Measurements from ENCODE around the gene HOXA10. TPM values are rescaled to one million over a fixed set of nuclear protein-coding genes. Genes with fewer than 3 reads are reported as not detected.

HOXA10 gene
- total and polyA plus RNA-seq, 4 donors, result 0.21 to 0.29 (median 0.26) TPM; not detected in 1

- TF ChIP-seq CTCF (IDR thresholded peaks at IDR 0.05; ENCODE audit: control extremely low read depth, extremely low read depth), result no peak
- Histone ChIP-seq H3K36me3 (ENCODE audit: control insufficient read depth in 4 of 4, insufficient read depth in 4 of 4, low read length in 4 of 4) (no peaks in the 10 kb centered on the region), H3K27ac (ENCODE audit: low read depth in 1 of 2, low read length in 1 of 2) (no peak overlapping the region), H3K9me3 (ENCODE audit: control insufficient read depth in 4 of 4, insufficient read depth in 3 of 4, low read length in 3 of 4) (peaks cover 0 to 12% (median 0%) of the 10 kb centered on the region in 4 donors), H3K27me3 (ENCODE audit: control insufficient read depth in 3 of 3, insufficient read depth in 3 of 3, low read length in 2 of 3) (peaks cover 15 to 98% (median 96%) of the 10 kb centered on the region in 3 donors), H3K4me3 (no peak overlapping the region), H3K9ac (ENCODE audit: insufficient read depth in 1 of 2, low read length in 2 of 2) (no peak overlapping the region), H3K4me1 (ENCODE audit: control insufficient read depth in 5 of 5, insufficient read depth in 5 of 5, low read length in 5 of 5) (peaks cover 0 to 18% (median 0%) of the 10 kb centered on the region in 5 donors)
- WGBS, 2 donors, result 36 to 42% methylated on average over 11 of the region's 11 CpGs
- no peak for ATAC-seq (ENCODE audit: insufficient read depth, low FRiP score)
- DNase-seq, result no peak
Measured at GRCh38 chr7:27209933-27210440, 35.9 kb upstream of the HOXA10 start.

GRCh38 chr7:27208998-27209397, 34.9 kb upstream of the HOXA10 start:
- no peak for DNase-seq
- TF ChIP-seq CTCF (IDR thresholded peaks at IDR 0.05; ENCODE audit: control extremely low read depth, extremely low read depth), result no peak
- H3K9me3 ChIP-seq (ENCODE audit: control insufficient read depth in 4 of 4, insufficient read depth in 3 of 4, low read length in 3 of 4), result peaks cover 0 to 10% (median 0%) of the 10 kb centered on the region in 4 donors
- no peaks in the 10 kb centered on the region for H3K36me3 ChIP-seq (ENCODE audit: control insufficient read depth in 4 of 4, insufficient read depth in 4 of 4, low read length in 4 of 4)
- no peak overlapping the region for H3K27ac ChIP-seq (ENCODE audit: low read depth in 1 of 2, low read length in 1 of 2)
- no peak overlapping the region for H3K9ac ChIP-seq (ENCODE audit: insufficient read depth in 1 of 2, low read length in 2 of 2)
- peaks cover 10 to 99% (median 98%) of the 10 kb centered on the region in 3 donors for H3K27me3 ChIP-seq (ENCODE audit: control insufficient read depth in 3 of 3, insufficient read depth in 3 of 3, low read length in 2 of 3)
- ATAC-seq (ENCODE audit: insufficient read depth, low FRiP score), result no peak
- H3K4me3 ChIP-seq, result no peak overlapping the region
- peaks cover 0 to 20% (median 0%) of the 10 kb centered on the region in 5 donors for H3K4me1 ChIP-seq (ENCODE audit: control insufficient read depth in 5 of 5, insufficient read depth in 5 of 5, low read length in 5 of 5)
- 76 to 85% methylated on average over 4 of the region's 4 CpGs for WGBS, 2 donors

GRCh38 chr7:27207348-27207985, 33.3 kb upstream of the HOXA10 start:
- no peak for TF ChIP-seq CTCF (IDR thresholded peaks at IDR 0.05; ENCODE audit: control extremely low read depth, extremely low read depth)
- peaks cover 0 to 11% (median 0%) of the 10 kb centered on the region in 5 donors for H3K4me1 ChIP-seq (ENCODE audit: control insufficient read depth in 5 of 5, insufficient read depth in 5 of 5, low read length in 5 of 5)
- 29 to 40% methylated on average over 7 of the region's 7 CpGs for WGBS, 2 donors
- H3K36me3 ChIP-seq (ENCODE audit: control insufficient read depth in 4 of 4, insufficient read depth in 4 of 4, low read length in 4 of 4), result no peaks in the 10 kb centered on the region
- H3K9ac ChIP-seq (ENCODE audit: insufficient read depth in 1 of 2, low read length in 2 of 2), result no peak overlapping the region
- DNase-seq (no peak), ATAC-seq (ENCODE audit: insufficient read depth, low FRiP score) (no peak)
- H3K9me3 ChIP-seq (ENCODE audit: control insufficient read depth in 4 of 4, insufficient read depth in 3 of 4, low read length in 3 of 4), result peaks cover 0 to 7% (median 0%) of the 10 kb centered on the region in 4 donors
- peaks cover 10 to 100% (median 99%) of the 10 kb centered on the region in 3 donors for H3K27me3 ChIP-seq (ENCODE audit: control insufficient read depth in 3 of 3, insufficient read depth in 3 of 3, low read length in 2 of 3)
- H3K4me3 ChIP-seq, result no peak overlapping the region
- no peak overlapping the region for H3K27ac ChIP-seq (ENCODE audit: low read depth in 1 of 2, low read length in 1 of 2)

Measured in lung (tissue), 12 donors.